Smooth muscle cell (in vitro differentiated cells): ENCODE measurements around the gene PILRA. TPM values are rescaled to one million over a fixed set of nuclear protein-coding genes. Genes with fewer than 3 reads are reported as not detected.

Source experiments
- DNase-seq: peaks from one replicate; lab custom pipeline; 2025; ENCODE audit not compliant: unreplicated experiment; lab: John Stamatoyannopoulos, UW
- H2AFZ ChIP-seq: fragments of 200-600 bp; sonication (generic); 2 replicates; pipeline ENCODE4 v1.6.0; 2016; ENCODE audit warnings: antibody characterized with exemption, low read depth, mild to moderate bottlenecking
- H3F3A ChIP-seq: fragments of 200-600 bp; sonication (generic); 2 replicates; pipeline ENCODE4 v1.6.0; 2017; ENCODE audit warnings: antibody characterized with exemption, low read depth
- H3K27ac ChIP-seq: fragments of 200-600 bp; sonication (generic); 2 replicates; pipeline ENCODE4 v1.5.1; 2016; ENCODE audit warnings: low read depth, mild to moderate bottlenecking
- H3K27me3 ChIP-seq: fragments of 200-600 bp; sonication (generic); 2 replicates; pipeline ENCODE4 v1.6.1; 2016; ENCODE audit warnings: low read depth, mild to moderate bottlenecking
- H3K36me3 ChIP-seq: fragments of 200-600 bp; sonication (generic); 2 replicates; pipeline ENCODE4 v1.5.1; 2016; ENCODE audit warnings: low read depth
- H3K4me1 ChIP-seq: fragments of 200-600 bp; sonication (generic); 2 replicates; pipeline ENCODE4 v1.5.1; 2016; ENCODE audit warnings: low read depth
- H3K4me2 ChIP-seq: fragments of 200-600 bp; sonication (generic); 2 replicates; pipeline ENCODE4 v1.6.0; 2016; ENCODE audit warnings: mild to moderate bottlenecking
- H3K4me3 ChIP-seq: fragments of 200-600 bp; sonication (generic); 2 replicates; pipeline ENCODE4 v1.5.1; 2016; ENCODE audit warnings: mild to moderate bottlenecking
- H3K79me2 ChIP-seq: fragments of 200-600 bp; sonication (generic); 2 replicates; pipeline ENCODE4 v1.6.0; 2016; ENCODE audit warnings: low read depth, mild to moderate bottlenecking
- H3K9ac ChIP-seq: fragments of 200-600 bp; sonication (generic); 2 replicates; pipeline ENCODE4 v1.6.0; 2016; ENCODE audit warnings: low read depth
- H3K9me3 ChIP-seq: fragments of 200-600 bp; sonication (generic); replicated peaks from 2 replicates; pipeline ENCODE4 v1.5.1; 2016; ENCODE audit warnings: low read depth
- H4K20me1 ChIP-seq: fragments of 200-600 bp; sonication (generic); 2 replicates; pipeline ENCODE4 v1.6.0; 2016; ENCODE audit warnings: low read depth
- CTCF ChIP-seq: fragments of 200-600 bp; sonication (generic); IDR thresholded peaks from 2 replicates; pipeline ENCODE4 v1.5.1; 2017; ENCODE audit warnings: borderline replicate concordance, mild to moderate bottlenecking, antibody characterized with exemption; ENCODE audit not compliant: insufficient read depth, poor library complexity, severe bottlenecking
- WGBS: methylation state at CpG from one replicate; pipeline ENCODE4 v1.1.7; 2016; ENCODE audit warnings: low lambda C conversion rate; 5-methylcytosine and 5-hydroxymethylcytosine counted together
- polyA plus RNA-seq: library from polyadenylated mRNA; unstranded; fragments of >200 nt; fragmentation: Nextera tagmentation; extraction: Ambion mirVana; gene quantifications from 2 replicates; pipeline ENCODE4 v1.2.1, GENCODE V29; 2016
- total RNA-seq: library from RNA; depleted of rRNA; stranded (reverse); fragments of >200 nt; gene quantifications from 2 replicates; pipeline ENCODE4 v1.2.3, GENCODE V29; 2014

Gene PILRA
- total and polyA plus RNA-seq, 2 experiments from 2014 or later = 1.4 to 2.0 TPM

GRCh38 chr7:100369105-100369504 lies 4.2 kb upstream of the PILRA start:
- H3K27me3 ChIP-seq = no peaks in the 10 kb centered on the region
- TF ChIP-seq CTCF = no peak
- no peaks in the 10 kb centered on the region for H4K20me1 ChIP-seq
- H3K36me3 ChIP-seq = no peaks in the 10 kb centered on the region
- H3K9ac ChIP-seq = no peak overlapping the region
- H3K27ac ChIP-seq = no peak overlapping the region
- no peak overlapping the region for H2AFZ ChIP-seq
- H3K4me3 ChIP-seq = no peak overlapping the region
- WGBS = 85% methylated on average over 6 of the region's 6 CpGs
- no peak for DNase-seq
- H3K4me2 ChIP-seq = no peak overlapping the region
- H3K79me2 ChIP-seq = no peaks in the 10 kb centered on the region
- H3F3A ChIP-seq = no peaks in the 10 kb centered on the region
- H3K9me3 ChIP-seq = no peaks in the 10 kb centered on the region
- peaks cover 10% of the 10 kb centered on the region for H3K4me1 ChIP-seq

- Histone ChIP-seq H3K4me2 (no peak overlapping the region), H2AFZ (no peak overlapping the region), H3K9me3 (no peaks in the 10 kb centered on the region), H3K79me2 (no peaks in the 10 kb centered on the region), H3K36me3 (no peaks in the 10 kb centered on the region), H3K9ac (no peak overlapping the region), H3K4me1 (peaks cover 10% of the 10 kb centered on the region), H3K27me3 (no peaks in the 10 kb centered on the region), H3K4me3 (no peak overlapping the region), H3F3A (no peaks in the 10 kb centered on the region), H3K27ac (no peak overlapping the region), H4K20me1 (no peaks in the 10 kb centered on the region)
- no peak for DNase-seq
- WGBS = 19% methylated on average over 4 of the region's 4 CpGs
- TF ChIP-seq CTCF = no peak
These were observed 3.0 kb upstream of the PILRA start for GRCh38 chr7:100370303-100370702.

- Histone ChIP-seq H4K20me1 (no peaks in the 10 kb centered on the region), H3K79me2 (no peaks in the 10 kb centered on the region), H3K4me1 (peaks cover 10% of the 10 kb centered on the region), H3K36me3 (no peaks in the 10 kb centered on the region), H2AFZ (no peak overlapping the region), H3F3A (no peaks in the 10 kb centered on the region), H3K27ac (no peak overlapping the region), H3K9me3 (no peaks in the 10 kb centered on the region), H3K9ac (no peak overlapping the region), H3K4me2 (no peak overlapping the region), H3K4me3 (no peak overlapping the region), H3K27me3 (no peaks in the 10 kb centered on the region)
- WGBS = 93% methylated on average over 6 of the region's 6 CpGs
- no peak for TF ChIP-seq CTCF
- DNase-seq = no peak
These were observed 2.5 kb upstream of the PILRA start for GRCh38 chr7:100370746-100371145.

- Histone ChIP-seq H3F3A (no peaks in the 10 kb centered on the region), H3K4me2 (no peak overlapping the region), H3K27ac (no peak overlapping the region), H3K36me3 (no peaks in the 10 kb centered on the region), H3K4me1 (peaks cover 10% of the 10 kb centered on the region), H3K9me3 (no peaks in the 10 kb centered on the region), H3K4me3 (no peak overlapping the region), H4K20me1 (no peaks in the 10 kb centered on the region), H3K9ac (no peak overlapping the region), H2AFZ (no peak overlapping the region), H3K27me3 (no peaks in the 10 kb centered on the region), H3K79me2 (no peaks in the 10 kb centered on the region)
- TF ChIP-seq CTCF = no peak
- 89% methylated on average over 6 of the region's 7 CpGs for WGBS
- DNase-seq = no peak
These were observed 1.6 kb upstream of the PILRA start for GRCh38 chr7:100371561-100372171.
